HCT116 (cell line): Measurements from ENCODE around the gene COL4A1. TPM values are rescaled to one million over a fixed set of nuclear protein-coding genes. Genes with fewer than 3 reads are reported as not detected.

ENCODE experiments used
- ATAC-seq: fragments of 200-7000 bp; cut with Tn5 transposase; 2 replicates; pipeline ENCODE4 v1.9.1; 2020; ENCODE audit warnings: mild to moderate bottlenecking, moderate library complexity
- BruUV-seq: library from RNA; stranded (reverse); fragments of 400-500 nt; replicated peaks from 2 replicates; lab custom pipeline; 2021; lab: Mats Ljungman, UMichigan
- CTCF ChIA-PET: fragments of 300-600 bp; sonication (Branson Sonifier 250); formaldehyde crosslinking; loops from one replicate; lab custom pipeline; 2021; ENCODE audit warnings: antibody characterized with exemption; lab: Charles Lee
- POLR2A ChIA-PET: fragments of 300-600, 350-600 bp; sonication (Branson Sonifier 250); formaldehyde crosslinking; loops from one replicate; lab custom pipeline; 2021; ENCODE audit warnings: antibody characterized with exemption; lab: Charles Lee
- RAD21 ChIA-PET, 2 experiments: fragments of 300-600 bp; sonication (Branson Sonifier 250); formaldehyde crosslinking; loops; one replicate each; lab custom pipeline; 2023; ENCODE audit warnings: low total read pairs in 2 of 2; ENCODE audit not compliant: uncharacterized antibody in 2 of 2, unreplicated experiment in 2 of 2, low non-redundant PET in 1 of 2; lab: Charles Lee
- DNase-seq: peaks from one replicate; pipeline ENCODE4 v3.0.0-alpha.2; 2010; ENCODE audit warnings: low read depth, low spot score
- H2AFZ ChIP-seq: fragments of 200-600 bp; shearing (Covaris generic), sonication (generic); 2 replicates; pipeline ENCODE4 v1.6.1; 2017; ENCODE audit warnings: low read depth, mixed run types, mixed read lengths, antibody characterized with exemption, low read length; ENCODE audit not compliant: poor library complexity, severe bottlenecking
- H3K27ac ChIP-seq: 2 replicates; pipeline ENCODE4 v1.5.1; 2012; ENCODE audit warnings: low read depth, low read length
- H3K27me3 ChIP-seq: fragments of 200-600 bp; sonication (generic); 2 replicates; pipeline ENCODE4 v1.6.1; 2016; ENCODE audit warnings: mixed run types, low read length, mixed read lengths; ENCODE audit not compliant: insufficient read depth
- H3K36me3 ChIP-seq, 2 experiments: fragments of 200-500 bp in 1 of 2; fragments of 200-600 bp in 1 of 2; sonication (Bioruptor generic) in 1 of 2; sonication (generic) in 1 of 2; 2 replicates each; pipeline versions ENCODE4 v1.5.1 to v1.6.1; 2014 to 2016; ENCODE audit warnings: low read length in 2 of 2, inconsistent platforms in 1 of 2, mixed read lengths in 1 of 2, mixed run types in 1 of 2; ENCODE audit not compliant: insufficient read depth in 2 of 2, control insufficient read depth in 1 of 2
- H3K4me1 ChIP-seq, 2 experiments: fragments of 200-600 bp in 1 of 2; sonication (generic) in 1 of 2; 2 replicates each; pipeline versions ENCODE4 v1.5.1 to v1.6.1; 2012 to 2017; ENCODE audit warnings: low read length in 2 of 2, inconsistent platforms in 1 of 2, mild to moderate bottlenecking in 1 of 2, mixed read lengths in 1 of 2, mixed run types in 1 of 2, moderate library complexity in 1 of 2; ENCODE audit not compliant: insufficient read depth in 2 of 2, control insufficient read depth in 1 of 2
- H3K4me2 ChIP-seq: fragments of 200-600 bp; sonication (generic); 2 replicates; pipeline ENCODE4 v1.6.1; 2017; ENCODE audit warnings: mixed run types, low read length, mixed read lengths
- H3K4me3 ChIP-seq, 2 experiments: fragments of 200-600 bp in 1 of 2; sonication (generic) in 1 of 2; replicated peaks in 1 of 2; 2 replicates each; pipeline ENCODE4 v1.5.1; 2011 to 2016; ENCODE audit warnings: low read length in 2 of 2, control low read depth in 1 of 2, low read depth in 1 of 2, mild to moderate bottlenecking in 1 of 2, mixed read lengths in 1 of 2, mixed run types in 1 of 2
- H3K79me2 ChIP-seq: fragments of 200-600 bp; sonication (generic); 2 replicates; pipeline ENCODE4 v1.6.1; 2017; ENCODE audit warnings: mild to moderate bottlenecking, mixed run types, low read length, moderate library complexity, mixed read lengths; ENCODE audit not compliant: insufficient read depth
- H3K9ac ChIP-seq: fragments of 200-600 bp; sonication (generic); 2 replicates; pipeline ENCODE4 v1.6.1; 2016; ENCODE audit warnings: low read length, mixed read lengths
- H3K9me2 ChIP-seq: fragments of 200-600 bp; sonication (generic), shearing (Covaris generic); 2 replicates; pipeline ENCODE4 v1.6.1; 2017; ENCODE audit warnings: mixed run types, mild to moderate bottlenecking, moderate library complexity; ENCODE audit not compliant: insufficient read depth
- H3K9me3 ChIP-seq, 2 experiments: fragments of 200-500 bp in 1 of 2; fragments of 200-600 bp in 1 of 2; sonication (Bioruptor generic) in 1 of 2; sonication (generic) in 1 of 2; 2 replicates each; pipeline ENCODE4 v1.6.1; 2014 to 2017; ENCODE audit warnings: low read length in 2 of 2, mixed read lengths in 2 of 2, inconsistent platforms in 1 of 2, low read depth in 1 of 2, mild to moderate bottlenecking in 1 of 2, mixed run types in 1 of 2, moderate library complexity in 1 of 2; ENCODE audit not compliant: control insufficient read depth in 1 of 2, insufficient read depth in 1 of 2
- H4K20me1 ChIP-seq: fragments of 200-600 bp; sonication (generic), shearing (Covaris generic); 2 replicates; pipeline ENCODE4 v1.6.1; 2017; ENCODE audit warnings: mixed run types, mild to moderate bottlenecking, moderate library complexity; ENCODE audit not compliant: insufficient read depth
- ATF3 ChIP-seq: IDR thresholded peaks from 2 replicates; pipeline ENCODE4 v1.6.1; 2012
- CBX3 ChIP-seq: IDR thresholded peaks from 2 replicates; pipeline ENCODE4 v1.6.1; 2012; ENCODE audit warnings: low read depth
- CEBPB ChIP-seq: IDR thresholded peaks from 2 replicates; pipeline ENCODE4 v1.6.1; 2012; ENCODE audit warnings: low read depth
- CTCF ChIP-seq, 3 experiments: fragments of 200-600 bp in 1 of 3; sonication (generic) in 1 of 3; IDR thresholded peaks in 2 of 3; conservative IDR thresholded peaks in 1 of 3; 2 replicates each; pipeline ENCODE4 v1.5.1; 2012 to 2017; ENCODE audit warnings: low read depth in 2 of 3, low read length in 2 of 3, antibody characterized with exemption in 1 of 3, borderline replicate concordance in 1 of 3, control low read depth in 1 of 3, mild to moderate bottlenecking in 1 of 3, mixed read lengths in 1 of 3, mixed run types in 1 of 3, moderate library complexity in 1 of 3; ENCODE audit not compliant: insufficient read depth in 1 of 3
- EGR1 ChIP-seq: IDR thresholded peaks from 2 replicates; pipeline ENCODE4 v1.6.1; 2012; ENCODE audit warnings: low read depth
- ELF1 ChIP-seq: IDR thresholded peaks from 2 replicates; pipeline ENCODE4 v1.6.1; 2012; ENCODE audit warnings: low read depth, borderline replicate concordance
- EZH2 ChIP-seq: fragments of 200-600 bp; sonication (generic); IDR thresholded peaks from 2 replicates; pipeline ENCODE4 v1.6.1; 2017; ENCODE audit warnings: antibody characterized with exemption, mixed run types
- EZH2phosphoT487 ChIP-seq: fragments of 200-600 bp; IDR thresholded peaks from 2 replicates; pipeline ENCODE4 v1.6.1; 2018; ENCODE audit warnings: antibody characterized with exemption, borderline replicate concordance
- FOSL1 ChIP-seq: IDR thresholded peaks from 2 replicates; pipeline ENCODE4 v1.6.1; 2012; ENCODE audit warnings: low read depth
- JUND ChIP-seq: IDR thresholded peaks from 2 replicates; pipeline ENCODE4 v1.6.1; 2012
- POLR2A ChIP-seq: IDR thresholded peaks from 2 replicates; pipeline ENCODE4 v1.7.0; 2011; ENCODE audit warnings: borderline replicate concordance; ENCODE audit not compliant: insufficient read depth, insufficient read length; ENCODE audit errors: extremely low read depth
- POLR2AphosphoS5 ChIP-seq: IDR thresholded peaks from 2 replicates; pipeline ENCODE4 v1.6.1; 2011; ENCODE audit warnings: mild to moderate bottlenecking, low read depth, low read length, moderate library complexity
- RAD21 ChIP-seq: IDR thresholded peaks from 2 replicates; pipeline ENCODE4 v1.6.1; 2012; ENCODE audit warnings: low read depth, mild to moderate bottlenecking
- REST ChIP-seq: IDR thresholded peaks from 2 replicates; pipeline ENCODE4 v1.6.1; 2012; ENCODE audit warnings: low read depth
- SIN3A ChIP-seq: IDR thresholded peaks from 2 replicates; pipeline ENCODE4 v1.6.1; 2012; ENCODE audit warnings: low read depth
- SP1 ChIP-seq: IDR thresholded peaks from 2 replicates; pipeline ENCODE4 v1.6.1; 2012; ENCODE audit warnings: low read depth
- SRF ChIP-seq: IDR thresholded peaks from 2 replicates; pipeline ENCODE4 v1.6.1; 2012; ENCODE audit warnings: low read depth
- ZFX ChIP-seq: fragments of 450-650 bp; IDR thresholded peaks from 2 replicates; pipeline ENCODE4 v1.6.1; 2017
- ZNF274 ChIP-seq: fragments of 200-500 bp; sonication (Bioruptor generic); IDR thresholded peaks from 2 replicates; pipeline ENCODE4 v1.6.1; 2014; ENCODE audit warnings: mild to moderate bottlenecking, low read depth, low read length, inconsistent platforms
- intact Hi-C: fragments of 100-400 bp; cut with micrococcal nuclease; formaldehyde crosslinking; loops from 2 replicates; pipeline ENCODE4 v1.10.0; 2022
- total RNA-seq: library from RNA; stranded (reverse); gene quantifications from one replicate; pipeline ENCODE4 v1.2.1, GENCODE V29; 2021; ENCODE audit not compliant: unreplicated experiment

Gene COL4A1
- total RNA-seq, 1 experiment from 2014 or later: 0.57 TPM

GRCh38 chr13:110229905-110230563 is 76.9 kb downstream of the COL4A1 start:
- no peaks in the 10 kb centered on the region for H3K36me3 ChIP-seq
- no peaks in the 10 kb centered on the region for H3K4me1 ChIP-seq
- POLR2A ChIA-PET: no interaction called here
- RAD21 ChIA-PET: no interaction called here
- no peak for DNase-seq
- H3K4me2 ChIP-seq: no peak overlapping the region
- no peak overlapping the region for H3K27ac ChIP-seq
- no peak for ATAC-seq
- BruUV-seq: no TSS peak
- H3K9me2 ChIP-seq: no peaks in the 10 kb centered on the region
- H3K27me3 ChIP-seq: no peaks in the 10 kb centered on the region
- H3K79me2 ChIP-seq: no peaks in the 10 kb centered on the region
- H2AFZ ChIP-seq: no peak overlapping the region
- no peaks in the 10 kb centered on the region for H4K20me1 ChIP-seq
- H3K9me3 ChIP-seq: no peaks in the 10 kb centered on the region
- CTCF ChIA-PET: no interaction called here
- TF ChIP-seq CBX3 (no peak), FOSL1 (no peak), SIN3A (no peak), ZNF274 (no peak), CTCF (IDR thresholded peaks at IDR 0.05 in 2 of 3, conservative IDR thresholded peaks at IDR 0.05 in 1 of 3; ENCODE audit: borderline replicate concordance in 1 of 3, insufficient read depth in 1 of 3, low read depth in 2 of 3, low read length in 2 of 3) (no peak), REST (no peak), ELF1 (no peak), POLR2A (no peak), ZFX (no peak), JUND (no peak), CEBPB (no peak), EGR1 (no peak), SRF (no peak), RAD21 (no peak), EZH2 (no peak), SP1 (no peak), EZH2phosphoT487 (no peak), ATF3 (no peak), POLR2AphosphoS5 (no peak)
- TF ChIP-seq, all 23 proteins: peak for 0
- H3K9ac ChIP-seq: no peak overlapping the region
- no peak overlapping the region for H3K4me3 ChIP-seq
- intact Hi-C loops: loop anchor here (10.0 kb wide), 1 partner anchor 335 kb away; the partner anchor contains the start of gene RAB20
